AG09319 (cell line): ENCODE data around the gene ADGRB2.

Source experiments
- DNase-seq: peaks from one replicate; pipeline ENCODE4 v3.0.0-alpha.2; 2010; ENCODE audit warnings: low read depth; ENCODE audit errors: extremely low read depth
- CTCF ChIP-seq: IDR thresholded peaks from 2 replicates; pipeline ENCODE4 v1.5.1; 2011; ENCODE audit warnings: low read depth, mild to moderate bottlenecking, inconsistent platforms, low read length, moderate library complexity

ADGRB2 gene

GRCh38 chr1:31755850-31756492 is 8.2 kb downstream of the ADGRB2 start:
- TF ChIP-seq CTCF: no peak
- DNase-seq: no peak

GRCh38 chr1:31755197-31755611 is 8.9 kb downstream of the ADGRB2 start:
- TF ChIP-seq CTCF: no peak
- DNase-seq: no peak

GRCh38 chr1:31754397-31754796 is 9.7 kb downstream of the ADGRB2 start:
- no peak for TF ChIP-seq CTCF
- DNase-seq: no peak

- TF ChIP-seq CTCF: no peak
- DNase-seq: no peak
These were observed 10.3 kb downstream of the ADGRB2 start for GRCh38 chr1:31753707-31754349.

- no peak for DNase-seq
- TF ChIP-seq CTCF: no peak
These were observed 11.1 kb downstream of the ADGRB2 start for GRCh38 chr1:31752952-31753475.

GRCh38 chr1:31752258-31752657 is 11.9 kb downstream of the ADGRB2 start:
- no peak for DNase-seq
- TF ChIP-seq CTCF: no peak

GRCh38 chr1:31751822-31752241 is 12.3 kb downstream of the ADGRB2 start:
- TF ChIP-seq CTCF: no peak
- no peak for DNase-seq
